Esophagus squamous epithelium (tissue), 4 donors: ENCODE measurements around the gene ZCWPW1.

Source experiments
- POLR2A ChIP-seq, 4 donors: fragments of 450-650 bp; IDR thresholded peaks; one replicate each; pipeline ENCODE4 v1.6.1; 2017; ENCODE audit warnings: antibody characterized with exemption in 4 of 4, mild to moderate bottlenecking in 4 of 4, moderate library complexity in 3 of 4
- TF ChIP-seq, protein P1 (sequence below), 6 experiments: fragments of 450-650 bp in 4 of 6; fragments of 200-600 bp in 2 of 6; sonication (generic) in 2 of 6; IDR thresholded peaks; one replicate each; pipeline ENCODE4 v1.5.1; 2016 to 2019; ENCODE audit warnings: antibody characterized with exemption in 6 of 6, mild to moderate bottlenecking in 4 of 6, moderate library complexity in 4 of 6

DNA sequence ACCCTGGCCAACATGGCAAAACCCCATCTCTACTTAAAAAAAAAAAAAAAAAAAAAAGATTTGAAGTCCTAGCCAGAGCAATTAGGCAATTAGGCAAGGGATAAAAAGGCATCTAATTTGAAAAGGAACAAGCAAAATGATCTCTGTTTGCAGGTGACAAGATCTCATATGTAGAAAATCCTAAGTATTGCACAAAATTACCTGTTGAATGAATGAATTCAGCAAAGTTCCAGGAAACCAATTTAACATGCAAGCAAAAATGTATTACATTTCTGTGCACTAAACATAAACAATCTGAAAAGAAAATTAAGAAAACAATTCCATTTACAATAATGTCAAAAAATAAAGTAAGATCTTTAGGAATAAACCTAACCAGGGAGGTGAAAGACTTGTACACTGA, 65.4 kb downstream of the ZCWPW1 start:
- TF ChIP-seq, protein P1, sequence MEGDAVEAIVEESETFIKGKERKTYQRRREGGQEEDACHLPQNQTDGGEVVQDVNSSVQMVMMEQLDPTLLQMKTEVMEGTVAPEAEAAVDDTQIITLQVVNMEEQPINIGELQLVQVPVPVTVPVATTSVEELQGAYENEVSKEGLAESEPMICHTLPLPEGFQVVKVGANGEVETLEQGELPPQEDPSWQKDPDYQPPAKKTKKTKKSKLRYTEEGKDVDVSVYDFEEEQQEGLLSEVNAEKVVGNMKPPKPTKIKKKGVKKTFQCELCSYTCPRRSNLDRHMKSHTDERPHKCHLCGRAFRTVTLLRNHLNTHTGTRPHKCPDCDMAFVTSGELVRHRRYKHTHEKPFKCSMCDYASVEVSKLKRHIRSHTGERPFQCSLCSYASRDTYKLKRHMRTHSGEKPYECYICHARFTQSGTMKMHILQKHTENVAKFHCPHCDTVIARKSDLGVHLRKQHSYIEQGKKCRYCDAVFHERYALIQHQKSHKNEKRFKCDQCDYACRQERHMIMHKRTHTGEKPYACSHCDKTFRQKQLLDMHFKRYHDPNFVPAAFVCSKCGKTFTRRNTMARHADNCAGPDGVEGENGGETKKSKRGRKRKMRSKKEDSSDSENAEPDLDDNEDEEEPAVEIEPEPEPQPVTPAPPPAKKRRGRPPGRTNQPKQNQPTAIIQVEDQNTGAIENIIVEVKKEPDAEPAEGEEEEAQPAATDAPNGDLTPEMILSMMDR (IDR thresholded peaks at IDR 0.05): no peak
- no peak for TF ChIP-seq POLR2A (IDR thresholded peaks at IDR 0.05)
